IPS-20b (cell line): ENCODE data around the gene LRRC74B.
"Not testable (repeated sequence)": the region's sequence is repeated elsewhere in the genome, so short reads cannot be mapped to it uniquely, and the experiment has no call there.

ENCODE experiments used
- H3K27ac ChIP-seq: one replicate; pipeline ENCODE4 v1.5.1; 2013; ENCODE audit warnings: low read length
- H3K27me3 ChIP-seq: 2 replicates; pipeline ENCODE4 v1.6.1; 2013; ENCODE audit warnings: mild to moderate bottlenecking, low read length, inconsistent platforms; ENCODE audit not compliant: insufficient read depth
- H3K36me3 ChIP-seq: 2 replicates; pipeline ENCODE4 v1.6.1; 2013; ENCODE audit warnings: low read depth, mild to moderate bottlenecking, inconsistent platforms, low read length, moderate library complexity; ENCODE audit not compliant: insufficient read depth
- H3K4me1 ChIP-seq: 2 replicates; pipeline ENCODE4 v1.6.1; 2013; ENCODE audit warnings: mild to moderate bottlenecking, control low read depth, inconsistent platforms, low read length, moderate library complexity; ENCODE audit not compliant: insufficient read depth
- H3K4me3 ChIP-seq: 2 replicates; pipeline ENCODE4 v1.5.1; 2013; ENCODE audit warnings: mild to moderate bottlenecking, low read length, inconsistent platforms
- H3K9ac ChIP-seq: 2 replicates; pipeline ENCODE4 v1.6.1; 2013; ENCODE audit warnings: low read depth, mild to moderate bottlenecking, inconsistent platforms, low read length, moderate library complexity
- H3K9me3 ChIP-seq: 2 replicates; pipeline ENCODE4 v1.6.1; 2013; ENCODE audit warnings: mild to moderate bottlenecking, low read depth, low read length, inconsistent platforms; ENCODE audit not compliant: insufficient read depth

LRRC74B gene

DNA sequence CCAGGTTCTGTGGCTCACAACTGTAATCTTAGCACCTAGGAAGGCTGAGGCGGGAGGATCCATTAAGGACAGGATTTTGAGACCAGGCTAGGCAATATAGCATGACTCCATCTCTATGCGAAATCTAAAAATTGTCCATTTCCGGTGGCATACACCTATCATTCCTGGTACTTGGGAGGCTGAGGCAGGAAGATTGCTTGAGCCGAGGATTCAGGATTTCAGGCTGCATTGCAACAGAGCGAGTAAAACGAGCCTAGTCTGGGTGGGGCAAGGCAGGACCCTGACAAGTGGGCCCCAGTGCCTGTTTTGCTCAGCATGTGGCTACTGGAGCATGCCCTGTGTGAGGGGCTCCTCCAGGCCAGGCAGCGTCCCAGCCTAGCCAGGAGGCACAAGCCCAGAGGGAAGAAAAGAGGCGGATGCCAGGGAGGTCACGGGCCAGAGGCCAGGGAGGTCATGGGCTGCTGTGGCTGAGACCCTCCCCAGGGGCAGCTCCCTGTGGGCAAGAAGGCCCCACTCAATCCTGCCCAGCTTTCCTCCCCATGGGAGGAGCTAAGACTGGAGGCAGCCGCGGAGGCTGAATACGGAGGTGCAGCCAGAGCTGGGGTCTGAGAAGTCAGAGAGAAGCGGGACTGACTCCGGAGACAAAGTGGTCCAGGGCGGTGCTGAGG is 8.4 kb downstream of the LRRC74B start:
- H3K4me1 ChIP-seq = peaks cover 10% of the 10 kb centered on the region
- H3K4me3 ChIP-seq = no peak overlapping the region
- no peak overlapping the region for H3K9ac ChIP-seq
- H3K27ac ChIP-seq = no peak overlapping the region
- no peaks in the 10 kb centered on the region for H3K9me3 ChIP-seq
- no peaks in the 10 kb centered on the region for H3K36me3 ChIP-seq
- H3K27me3 ChIP-seq = no peaks in the 10 kb centered on the region

DNA sequence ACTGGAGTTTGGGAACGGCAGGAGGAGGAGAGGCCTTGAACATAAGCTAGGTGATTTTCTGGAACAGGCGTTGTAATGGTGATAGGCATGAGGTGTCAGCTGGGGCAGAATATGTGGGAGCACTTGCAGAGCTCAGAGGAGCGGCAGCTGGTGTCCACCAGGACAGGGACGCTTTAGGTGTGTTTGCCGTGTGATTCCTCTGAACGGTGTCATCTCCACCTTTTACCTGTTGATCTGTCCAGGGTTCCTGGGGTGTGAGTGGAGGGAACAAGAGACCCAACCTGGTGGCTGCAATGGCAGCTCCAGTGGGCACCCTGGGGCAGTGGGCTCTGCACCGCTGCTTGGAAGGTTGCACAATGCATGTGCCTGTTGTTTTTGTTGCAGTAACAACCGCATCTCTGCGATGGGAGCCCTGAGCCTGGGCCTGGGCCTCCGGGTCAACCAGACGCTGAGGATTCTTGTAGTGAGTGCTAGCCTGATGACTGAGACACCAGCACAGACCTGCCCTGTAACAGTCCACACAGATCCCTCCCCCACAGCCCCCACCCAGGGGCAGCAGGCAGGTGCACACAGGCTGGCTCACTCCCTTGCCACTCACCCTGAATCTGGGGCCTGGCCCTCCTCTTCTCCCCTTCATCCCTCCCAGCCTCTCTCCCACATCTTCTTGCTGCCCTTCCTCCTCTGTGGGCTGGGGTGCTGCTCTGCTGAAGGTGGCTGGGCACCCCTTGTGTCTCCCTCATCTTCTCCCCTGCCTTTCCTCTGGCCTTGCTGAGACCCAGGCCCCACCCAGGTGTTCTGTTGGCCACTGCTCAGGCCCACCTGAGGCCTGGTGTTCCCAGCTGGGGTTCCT is 9.2 kb downstream of the LRRC74B start:
- H3K4me1 ChIP-seq = peaks cover 10% of the 10 kb centered on the region
- H3K27ac ChIP-seq = no peak overlapping the region
- no peak overlapping the region for H3K4me3 ChIP-seq
- H3K9me3 ChIP-seq = no peaks in the 10 kb centered on the region
- H3K27me3 ChIP-seq = no peaks in the 10 kb centered on the region
- no peak overlapping the region for H3K9ac ChIP-seq
- no peaks in the 10 kb centered on the region for H3K36me3 ChIP-seq

DNA sequence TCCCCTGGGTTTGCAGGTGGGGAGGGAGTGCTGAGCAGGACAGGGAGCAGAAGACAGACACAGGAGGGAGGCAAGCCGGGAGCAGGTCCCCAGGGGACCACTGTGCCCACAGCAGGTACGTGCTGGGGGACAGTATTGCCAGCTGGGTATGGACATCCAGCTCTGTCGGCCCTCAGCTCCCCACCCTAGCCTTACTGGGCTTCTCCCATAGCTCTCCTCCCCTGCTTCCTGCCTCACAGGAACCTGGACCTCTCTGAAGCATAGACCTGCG is 9.8 kb downstream of the LRRC74B start:
- no peaks in the 10 kb centered on the region for H3K36me3 ChIP-seq

DNA sequence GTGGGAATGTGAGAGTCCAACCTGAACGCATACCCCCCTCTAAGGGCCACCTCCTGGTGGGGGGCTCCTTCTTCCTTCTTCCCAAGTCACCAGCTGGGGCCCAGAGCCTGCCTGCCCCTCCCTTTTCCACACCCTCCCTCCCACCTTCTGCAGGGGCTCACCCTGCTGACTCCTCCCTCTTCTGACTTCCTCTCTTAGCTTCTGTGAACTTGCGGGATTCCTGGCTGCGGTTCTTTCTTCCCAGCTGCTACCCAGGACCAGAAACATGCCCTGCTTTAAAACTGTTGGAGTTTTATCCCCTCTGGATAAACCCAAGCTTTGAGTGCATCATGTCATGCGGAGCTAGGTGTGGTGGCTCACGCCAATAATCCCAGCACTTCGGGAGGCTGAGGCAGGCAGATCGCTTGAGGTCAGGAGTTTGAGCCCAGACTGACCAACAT is 10.2 kb downstream of the LRRC74B start:
- H3K9ac ChIP-seq = no peak overlapping the region
- H3K9me3 ChIP-seq = no peaks in the 10 kb centered on the region
- H3K4me1 ChIP-seq = peaks cover 10% of the 10 kb centered on the region
- H3K36me3 ChIP-seq = no peaks in the 10 kb centered on the region
- H3K27ac ChIP-seq = no peak overlapping the region
- H3K27me3 ChIP-seq = no peaks in the 10 kb centered on the region
- H3K4me3 ChIP-seq = no peak overlapping the region

More for the DNA sequence above, 9.8 kb downstream of the LRRC74B start:
- no peaks in the 10 kb centered on the region for H3K27me3 ChIP-seq
- no peak overlapping the region for H3K4me3 ChIP-seq
- H3K4me1 ChIP-seq = peaks cover 10% of the 10 kb centered on the region
- H3K27ac ChIP-seq = no peak overlapping the region
- no peaks in the 10 kb centered on the region for H3K9me3 ChIP-seq
- no peak overlapping the region for H3K9ac ChIP-seq

DNA sequence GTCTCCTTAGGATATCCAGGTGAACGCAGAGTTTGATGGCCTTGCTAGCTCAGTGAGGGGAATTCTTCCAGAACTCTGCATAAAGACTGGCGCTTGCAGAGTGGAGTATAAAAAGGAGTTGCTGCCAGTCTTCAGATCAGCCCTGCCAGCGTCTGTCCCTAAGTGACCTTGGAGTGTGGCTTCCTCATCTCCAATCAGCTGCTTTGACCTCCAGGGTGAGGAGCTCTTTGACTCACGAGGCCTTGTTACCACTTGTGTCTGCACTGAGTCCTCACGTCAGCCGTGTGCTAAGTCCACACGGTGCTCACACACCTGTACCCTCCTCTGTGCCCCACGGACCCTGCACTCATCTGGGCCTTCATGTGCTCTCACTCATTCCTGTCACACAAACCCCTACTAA is 14.6 kb downstream of the LRRC74B start:
- not testable (repeated sequence) for H3K36me3 ChIP-seq, H3K9ac ChIP-seq, H3K4me1 ChIP-seq, H3K27ac ChIP-seq, H3K4me3 ChIP-seq, H3K9me3 ChIP-seq, H3K27me3 ChIP-seq

DNA sequence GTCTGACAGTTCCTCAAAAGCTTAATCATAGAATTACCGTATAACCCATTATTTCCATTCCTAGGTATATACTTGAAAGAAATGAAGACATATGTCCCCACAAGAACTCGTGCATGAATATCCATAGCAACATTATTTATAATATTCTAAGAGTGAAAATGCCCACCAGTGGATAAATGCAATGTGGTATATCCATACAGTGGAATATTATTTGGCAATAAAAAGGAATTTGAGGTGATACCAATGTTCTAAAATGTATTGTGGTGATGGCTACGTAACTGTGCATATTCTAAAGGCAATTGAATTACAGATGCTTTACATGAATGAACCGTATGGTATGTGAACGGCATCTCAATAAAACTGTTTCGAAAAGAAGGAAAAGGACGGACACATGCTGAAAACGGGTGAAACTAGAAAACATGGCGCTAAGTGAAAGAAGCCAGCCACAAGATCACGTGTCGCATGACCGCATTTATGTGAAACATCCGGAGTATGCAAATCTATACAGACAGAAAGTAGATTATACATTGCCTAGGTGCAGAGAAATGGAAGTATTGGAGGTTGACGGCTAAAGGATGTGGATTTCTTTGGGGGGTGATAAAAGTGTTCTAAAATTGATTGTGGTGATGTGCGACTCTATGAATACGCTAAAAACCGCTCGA is 16.0 kb downstream of the LRRC74B start:
- H3K9me3 ChIP-seq, H3K9ac ChIP-seq, H3K4me1 ChIP-seq, H3K4me3 ChIP-seq, H3K36me3 ChIP-seq, H3K27ac ChIP-seq, H3K27me3 ChIP-seq: not testable (repeated sequence)

DNA sequence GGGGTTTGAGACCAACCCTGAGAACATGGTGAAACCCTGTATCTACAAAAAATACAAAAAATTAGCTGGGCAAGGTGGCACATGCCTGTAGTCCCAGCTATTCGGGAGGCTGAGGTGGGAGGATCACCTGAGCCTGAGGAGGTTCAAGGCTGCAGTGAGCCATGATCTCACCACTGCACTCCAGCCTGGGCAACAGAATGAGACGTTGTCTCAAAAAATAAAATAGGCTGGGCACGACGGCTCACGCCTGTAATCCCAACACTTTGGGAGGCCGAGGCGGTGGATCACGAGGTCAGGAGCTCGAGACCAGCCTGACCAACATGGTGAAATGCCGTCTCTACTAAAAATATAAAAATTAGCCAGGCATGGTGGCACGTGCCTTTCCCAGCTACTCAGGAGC is 18.7 kb downstream of the LRRC74B start:
- H3K36me3 ChIP-seq, H3K9ac ChIP-seq, H3K4me3 ChIP-seq: not testable (repeated sequence)

DNA sequence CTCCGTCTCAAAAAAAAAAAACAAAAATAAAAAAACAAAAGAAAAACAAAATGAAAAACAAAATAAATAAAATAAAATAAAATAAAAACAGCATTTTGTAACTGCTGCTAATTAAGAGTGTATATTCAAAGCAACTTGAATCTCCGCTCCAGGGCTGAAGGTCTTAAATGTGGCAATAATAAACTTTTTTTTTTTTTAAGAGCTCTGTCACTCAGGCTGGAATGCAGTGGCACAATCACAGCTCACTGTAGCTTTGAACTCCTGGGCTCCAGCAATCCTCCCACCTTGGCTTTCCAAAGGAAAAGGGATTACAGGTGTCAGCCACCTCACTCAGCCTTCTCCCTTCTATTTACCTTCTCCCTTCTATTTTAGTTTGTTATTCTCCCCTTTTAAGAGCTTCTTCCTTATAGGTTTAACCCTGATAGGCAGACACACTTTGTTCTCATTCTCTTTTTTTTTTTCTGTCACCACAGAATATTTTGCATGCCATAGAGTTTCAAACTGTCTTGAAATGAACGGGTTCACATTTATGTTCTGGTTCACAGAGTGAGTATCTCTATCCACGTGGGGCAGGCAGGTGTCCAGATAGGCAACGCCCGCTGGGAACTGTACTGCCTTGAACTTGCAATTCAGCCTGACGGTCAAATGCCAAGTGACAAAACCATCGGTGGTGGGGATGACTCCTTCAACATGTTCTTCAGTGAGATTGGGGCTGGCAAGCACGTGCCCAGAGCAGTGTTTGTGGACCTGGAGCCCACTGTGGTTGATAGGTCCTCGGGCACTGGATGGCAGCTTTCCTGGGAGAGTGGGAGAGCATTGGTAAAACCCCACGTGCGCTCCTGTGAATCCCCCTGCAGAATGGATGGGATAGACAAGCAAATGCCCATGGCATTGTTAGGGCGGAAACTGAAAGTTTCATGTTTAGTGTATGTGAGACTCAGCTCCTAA is 19.4 kb downstream of the LRRC74B start:
- Histone ChIP-seq H3K9me3 (no peaks in the 10 kb centered on the region), H3K4me1 (no peaks in the 10 kb centered on the region), H3K27me3 (no peaks in the 10 kb centered on the region; the same call in 1 of the 2 replicates), H3K27ac (no peak overlapping the region), H3K9ac (no peak overlapping the region), H3K4me3 (no peak overlapping the region), H3K36me3 (no peaks in the 10 kb centered on the region)

More for the DNA sequence above, 18.7 kb downstream of the LRRC74B start:
- not testable (repeated sequence) for H3K27me3 ChIP-seq, H3K27ac ChIP-seq, H3K9me3 ChIP-seq, H3K4me1 ChIP-seq

DNA sequence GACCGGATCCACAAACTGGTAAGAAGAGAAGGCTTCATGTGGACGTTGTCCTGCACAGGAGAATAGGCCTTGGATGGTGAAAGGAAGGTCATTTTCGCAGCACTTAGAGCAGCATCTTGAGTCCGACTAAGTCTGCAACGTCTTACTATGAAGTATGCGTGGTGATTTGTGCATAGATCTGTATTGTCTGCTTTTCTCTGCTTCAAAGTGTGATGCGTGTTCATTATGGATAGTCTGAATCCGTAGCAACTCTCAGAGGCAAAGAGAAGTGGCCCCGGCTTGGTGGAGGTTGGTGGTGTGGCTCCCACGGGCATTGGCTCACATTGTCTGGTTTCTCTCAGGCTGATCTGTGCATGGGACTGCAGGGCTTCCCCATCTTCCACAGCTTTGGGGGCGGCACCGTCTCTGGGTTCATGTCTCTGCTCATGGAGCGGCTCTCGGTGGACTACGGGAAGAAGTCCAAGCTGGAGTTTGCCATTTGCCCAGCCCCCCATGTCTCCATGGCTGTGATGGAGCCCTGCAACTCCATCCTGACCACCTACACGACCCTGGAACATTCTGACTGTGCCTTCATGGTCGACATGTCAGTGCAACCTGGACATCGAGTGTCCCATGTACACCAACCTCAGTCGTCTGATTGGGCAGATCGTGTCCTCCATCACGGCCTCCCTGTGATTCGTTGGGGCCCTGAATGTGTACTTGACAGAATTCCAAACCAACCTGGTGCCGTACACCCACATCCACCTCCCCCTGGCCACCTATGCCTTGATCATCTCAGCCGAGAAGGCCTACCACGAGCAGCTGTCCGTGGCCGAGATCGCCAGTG is 21.5 kb downstream of the LRRC74B start:
- Histone ChIP-seq H3K36me3 (no peaks in the 10 kb centered on the region), H3K9me3 (no peaks in the 10 kb centered on the region), H3K27me3 (no peaks in the 10 kb centered on the region; the same call in 1 of the 2 replicates), H3K4me1 (no peaks in the 10 kb centered on the region), H3K27ac (no peak overlapping the region), H3K4me3 (no peak overlapping the region), H3K9ac (no peak overlapping the region)

DNA sequence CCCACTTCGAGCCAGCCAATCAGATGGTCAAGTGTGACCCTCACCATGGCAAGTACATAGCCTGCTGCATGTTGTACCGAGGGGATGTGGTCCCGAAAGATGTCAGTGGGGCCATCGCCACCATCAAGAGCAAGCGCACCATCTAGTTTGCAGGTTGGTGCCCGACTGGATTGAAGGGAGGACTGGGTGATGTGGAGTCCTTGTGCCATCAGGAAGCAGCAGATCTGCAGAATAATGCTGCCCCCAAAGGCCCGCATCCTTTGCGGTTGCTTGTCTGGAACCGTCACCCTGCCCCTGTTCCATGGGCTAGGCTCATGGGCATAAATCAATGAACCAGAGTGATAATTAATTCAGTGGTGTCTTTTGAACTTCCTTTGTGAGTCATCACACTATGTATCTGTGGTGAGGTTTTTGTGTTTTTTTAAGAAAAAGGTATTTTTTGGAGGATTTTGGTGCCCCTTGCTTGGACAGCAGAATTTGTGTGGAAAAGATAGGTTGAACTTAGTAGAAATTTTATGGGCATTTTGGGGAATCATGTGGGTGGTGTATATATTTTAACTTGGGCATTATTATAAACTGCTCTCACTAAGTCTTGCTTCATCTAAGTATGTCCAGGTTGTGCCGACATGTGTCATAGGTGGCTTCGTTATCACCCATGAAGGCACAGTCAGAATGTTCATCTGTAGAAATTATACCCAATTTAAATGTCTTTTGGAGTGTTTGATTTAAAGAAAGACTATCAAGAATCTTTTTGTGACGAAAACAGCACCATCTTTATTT is 22.3 kb downstream of the LRRC74B start:
- Histone ChIP-seq H3K36me3 (no peaks in the 10 kb centered on the region), H3K4me3 (no peak overlapping the region), H3K27ac (no peak overlapping the region), H3K4me1 (no peaks in the 10 kb centered on the region), H3K27me3 (no peaks in the 10 kb centered on the region; the same call in 1 of the 2 replicates), H3K9me3 (no peaks in the 10 kb centered on the region), H3K9ac (no peak overlapping the region)
